ENCODE results near the gene CSHL1. TPM values are rescaled to one million over a fixed set of nuclear protein-coding genes. Genes with fewer than 3 reads are reported as not detected.

CSHL1 gene
- total and polyA plus RNA-seq, 2 donors (not counting 1 experiment from before 2014, with no cell fraction given) = not detected

DNA sequence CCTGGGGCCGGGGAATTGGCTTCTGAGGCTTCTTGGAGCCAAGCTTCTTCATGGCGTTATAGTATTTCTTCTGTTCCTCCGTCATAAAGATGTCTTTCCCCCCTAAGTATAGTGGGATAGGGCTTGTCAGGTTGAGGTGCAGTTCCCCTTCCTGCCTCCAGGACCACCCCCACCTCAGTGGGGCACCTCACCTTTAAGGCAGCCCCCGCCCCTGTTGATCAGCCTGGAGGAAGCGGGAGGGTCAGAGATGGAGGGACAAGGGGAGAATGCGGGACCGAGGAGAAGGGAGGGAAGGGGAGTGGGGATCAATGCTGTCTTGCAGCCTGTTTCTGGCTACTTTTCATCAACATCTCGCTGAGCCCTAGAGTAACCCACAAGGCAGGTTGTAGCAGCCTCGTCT is 32.7 kb upstream of the CSHL1 start:
- intact Hi-C loops (cut with micrococcal nuclease) = no loop called here
- peaks cover 0 to 11% (median 0%) of the 10 kb centered on the region in 3 donors for H3K9me3 ChIP-seq (ENCODE audit: control extremely low read depth in 1 of 3, control insufficient read depth in 2 of 3, insufficient read depth in 1 of 3, low read length in 2 of 3)
- ChIA-PET POLR2A (interaction anchor here (0.5 to 1.0 kb wide), 3 partner anchors 9 to 206 kb away, joined by 3 to 5 read pairs (median 4); no protein-coding TSS in a partner anchor), CTCF (interaction anchor here (1.0 to 1.4 kb wide), 3 partner anchors 11 to 25 kb away, joined by 4 to 5 read pairs (median 4); partner anchors contain the start of genes CD79B and GH1)
- no peak overlapping the region for H3K9ac ChIP-seq (ENCODE audit: low read length)
- H3K79me2 ChIP-seq (ENCODE audit: control insufficient read depth, insufficient read depth, low read length) = peaks cover 15% of the 10 kb centered on the region
- ATAC-seq (ENCODE audit: low read depth) (no peak), DNase-seq (no peak)
- H2AFZ ChIP-seq (ENCODE audit: insufficient read depth, low read depth, low read length, poor library complexity, severe bottlenecking) = no peak overlapping the region
- H3K4me1 ChIP-seq (ENCODE audit: control insufficient read depth in 2 of 2, insufficient read depth in 2 of 2, low read length in 2 of 2) = peaks cover 35 to 59% of the 10 kb centered on the region in 2 donors
- no peaks in the 10 kb centered on the region for H3K36me3 ChIP-seq (replicated peaks in 1 of 2; ENCODE audit: control extremely low read depth in 1 of 2, control insufficient read depth in 1 of 2, extremely low read depth in 1 of 2, insufficient read depth in 2 of 2, low read length in 1 of 2)
- WGBS (ENCODE audit: insufficient coverage) = 100% methylated on average over 2 of the region's 9 CpGs
- peaks cover 54% of the 10 kb centered on the region for H3K4me1 Mint-ChIP-seq
- H3K4me3 ChIP-seq (ENCODE audit: control extremely low read depth in 1 of 5, extremely low read depth in 1 of 5, insufficient read depth in 1 of 5, low read depth in 2 of 5, low read length in 4 of 5) = no peak overlapping the region
- H3K27me3 Mint-ChIP-seq = no peaks in the 10 kb centered on the region
- no peaks in the 10 kb centered on the region for H3K27me3 ChIP-seq (replicated peaks in 1 of 4; ENCODE audit: control extremely low read depth in 1 of 4, control insufficient read depth in 3 of 4, insufficient read depth in 4 of 4, low read length in 3 of 4)
- H3K4me3 Mint-ChIP-seq = peak overlapping the region; percentile 53
- H3K27ac ChIP-seq (ENCODE audit: low read length in 2 of 2) = no peak overlapping the region
- H3K9me3 Mint-ChIP-seq (ENCODE audit: insufficient read depth) = no peaks in the 10 kb centered on the region
- H4K20me1 ChIP-seq (ENCODE audit: control insufficient read depth, insufficient read depth, low read length, poor library complexity, severe bottlenecking) = no peaks in the 10 kb centered on the region
- no peak for TF ChIP-seq EZH2 (IDR thresholded peaks at IDR 0.05; ENCODE audit: borderline replicate concordance, insufficient read depth, low read depth, low read length, poor library complexity, severe bottlenecking)
- TF ChIP-seq, protein P1, sequence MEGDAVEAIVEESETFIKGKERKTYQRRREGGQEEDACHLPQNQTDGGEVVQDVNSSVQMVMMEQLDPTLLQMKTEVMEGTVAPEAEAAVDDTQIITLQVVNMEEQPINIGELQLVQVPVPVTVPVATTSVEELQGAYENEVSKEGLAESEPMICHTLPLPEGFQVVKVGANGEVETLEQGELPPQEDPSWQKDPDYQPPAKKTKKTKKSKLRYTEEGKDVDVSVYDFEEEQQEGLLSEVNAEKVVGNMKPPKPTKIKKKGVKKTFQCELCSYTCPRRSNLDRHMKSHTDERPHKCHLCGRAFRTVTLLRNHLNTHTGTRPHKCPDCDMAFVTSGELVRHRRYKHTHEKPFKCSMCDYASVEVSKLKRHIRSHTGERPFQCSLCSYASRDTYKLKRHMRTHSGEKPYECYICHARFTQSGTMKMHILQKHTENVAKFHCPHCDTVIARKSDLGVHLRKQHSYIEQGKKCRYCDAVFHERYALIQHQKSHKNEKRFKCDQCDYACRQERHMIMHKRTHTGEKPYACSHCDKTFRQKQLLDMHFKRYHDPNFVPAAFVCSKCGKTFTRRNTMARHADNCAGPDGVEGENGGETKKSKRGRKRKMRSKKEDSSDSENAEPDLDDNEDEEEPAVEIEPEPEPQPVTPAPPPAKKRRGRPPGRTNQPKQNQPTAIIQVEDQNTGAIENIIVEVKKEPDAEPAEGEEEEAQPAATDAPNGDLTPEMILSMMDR (IDR thresholded peaks at IDR 0.05) = peak; percentile 64
- H3K27ac Mint-ChIP-seq = peak overlapping the region; percentile 91
- no peak overlapping the region for H3K4me2 ChIP-seq (replicated peaks; ENCODE audit: low read depth, low read length, poor library complexity, severe bottlenecking)

DNA sequence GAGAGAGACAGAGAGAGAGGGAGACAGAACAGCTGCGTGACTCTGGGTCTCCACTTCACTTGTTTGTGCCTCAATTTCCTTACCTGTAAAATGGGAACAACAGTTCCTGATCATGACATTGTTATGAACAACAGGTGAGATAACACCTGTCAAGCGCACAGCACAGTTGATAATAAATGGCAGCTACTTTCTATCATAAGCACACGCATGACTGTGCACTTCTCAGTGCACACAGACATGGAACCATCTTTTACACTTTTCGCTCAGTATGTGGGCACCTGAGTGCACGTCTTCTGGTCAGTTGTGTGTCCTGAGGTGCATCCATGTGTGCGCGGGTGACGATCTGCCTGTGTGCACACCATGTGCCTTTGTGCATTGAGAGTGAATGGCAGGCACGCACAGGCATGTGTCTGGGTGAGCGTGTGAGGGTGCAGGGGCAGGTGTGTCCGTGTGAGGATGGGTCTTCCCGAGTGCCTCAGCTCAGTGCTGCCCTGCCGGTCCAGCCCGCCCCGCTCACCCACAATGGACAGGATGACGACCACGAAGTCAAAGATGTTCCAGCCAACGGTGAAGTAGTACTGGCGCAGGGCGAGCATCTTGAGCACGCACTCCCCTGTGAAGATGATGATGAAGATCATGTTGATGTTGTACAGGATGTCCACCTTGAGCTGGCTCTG is 31.4 kb upstream of the CSHL1 start:
- Histone ChIP-seq H3K9ac (ENCODE audit: low read length) (no peak overlapping the region), H3K4me2 (replicated peaks; ENCODE audit: low read depth, low read length, poor library complexity, severe bottlenecking) (no peak overlapping the region), H2AFZ (ENCODE audit: insufficient read depth, low read depth, low read length, poor library complexity, severe bottlenecking) (no peak overlapping the region), H3K27me3 (replicated peaks in 1 of 4; ENCODE audit: control extremely low read depth in 1 of 4, control insufficient read depth in 3 of 4, insufficient read depth in 4 of 4, low read length in 3 of 4) (no peaks in the 10 kb centered on the region), H3K4me3 (ENCODE audit: control extremely low read depth in 1 of 5, extremely low read depth in 1 of 5, insufficient read depth in 1 of 5, low read depth in 2 of 5, low read length in 4 of 5) (no peak overlapping the region), H3K36me3 (replicated peaks in 1 of 2; ENCODE audit: control extremely low read depth in 1 of 2, control insufficient read depth in 1 of 2, extremely low read depth in 1 of 2, insufficient read depth in 2 of 2, low read length in 1 of 2) (no peaks in the 10 kb centered on the region), H3K79me2 (ENCODE audit: control insufficient read depth, insufficient read depth, low read length) (peaks cover 11% of the 10 kb centered on the region), H3K27ac (ENCODE audit: low read length in 2 of 2) (no peak overlapping the region), H3K4me1 (ENCODE audit: control insufficient read depth in 2 of 2, insufficient read depth in 2 of 2, low read length in 2 of 2) (peaks cover 41 to 59% of the 10 kb centered on the region in 2 donors), H4K20me1 (ENCODE audit: control insufficient read depth, insufficient read depth, low read length, poor library complexity, severe bottlenecking) (no peaks in the 10 kb centered on the region), H3K9me3 (ENCODE audit: control extremely low read depth in 1 of 3, control insufficient read depth in 2 of 3, insufficient read depth in 1 of 3, low read length in 2 of 3) (peaks cover 0 to 12% (median 0%) of the 10 kb centered on the region in 3 donors)
- WGBS (ENCODE audit: insufficient coverage) = 97% methylated on average over 21 of the region's 21 CpGs
- TF ChIP-seq, protein P1 (IDR thresholded peaks at IDR 0.05) = no peak
- no peak for TF ChIP-seq EZH2 (IDR thresholded peaks at IDR 0.05; ENCODE audit: borderline replicate concordance, insufficient read depth, low read depth, low read length, poor library complexity, severe bottlenecking)
- intact Hi-C loops (cut with micrococcal nuclease) = no loop called here
- peaks cover 63% of the 10 kb centered on the region for H3K4me1 Mint-ChIP-seq
- ChIA-PET POLR2A (interaction anchor here (0.5 to 1.9 kb wide), 3 partner anchors 10 to 17 kb away, joined by 3 to 4 read pairs (median 3); partner anchors contain the start of gene CD79B), CTCF (interaction anchor here (1.2 to 3.9 kb wide), 4 partner anchors 10 to 87 kb away, joined by 4 to 27 read pairs (median 6); partner anchors contain the start of genes CD79B and GH1)
- H3K4me3 Mint-ChIP-seq = no peak overlapping the region
- no peaks in the 10 kb centered on the region for H3K27me3 Mint-ChIP-seq
- H3K9me3 Mint-ChIP-seq (ENCODE audit: insufficient read depth) = no peaks in the 10 kb centered on the region
- no peak for DNase-seq
- H3K27ac Mint-ChIP-seq = peak overlapping the region; percentile 67
- no peak for ATAC-seq (ENCODE audit: low read depth)
